Measurements from ENCODE around the gene ZNF451. TPM values are rescaled to one million over a fixed set of nuclear protein-coding genes. Genes with fewer than 3 reads are reported as not detected.

ZNF451 gene
- total and polyA plus RNA-seq, 2 donors (not counting 1 experiment from before 2014, with no cell fraction given) = 25.9 to 86.3 TPM

DNA sequence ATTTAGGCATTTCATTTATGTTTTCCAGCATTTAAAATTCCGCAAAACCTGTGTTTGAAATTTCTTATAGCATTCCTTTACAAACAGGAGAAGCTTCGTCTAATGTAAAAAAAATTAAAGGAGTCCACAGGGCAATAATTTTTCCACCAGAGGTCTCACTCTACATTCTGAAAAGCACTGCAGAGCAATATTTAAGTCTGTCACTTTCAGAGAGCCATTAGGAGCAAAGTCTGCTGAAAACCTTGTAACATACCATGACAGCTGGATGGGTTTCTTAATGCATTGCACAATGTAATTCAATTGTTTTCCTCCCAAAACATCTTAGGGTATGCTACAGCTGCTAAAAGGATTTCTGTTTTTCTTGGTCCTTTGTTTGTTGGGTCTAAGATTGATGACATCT lies 100.2 kb downstream of the ZNF451 start:
- Mint-ChIP-seq H3K27me3 (no peaks in the 10 kb centered on the region), H3K4me1 (no peaks in the 10 kb centered on the region), H3K27ac (no peak overlapping the region), H3K9me3 (ENCODE audit: insufficient read depth) (no peaks in the 10 kb centered on the region), H3K4me3 (no peak overlapping the region)
- Histone ChIP-seq H3K9ac (ENCODE audit: low read length) (no peak overlapping the region), H2AFZ (ENCODE audit: insufficient read depth, low read depth, low read length, poor library complexity, severe bottlenecking) (no peak overlapping the region), H3K79me2 (ENCODE audit: control insufficient read depth, insufficient read depth, low read length) (no peaks in the 10 kb centered on the region), H3K27ac (ENCODE audit: low read length in 2 of 2) (no peak overlapping the region), H4K20me1 (ENCODE audit: control insufficient read depth, insufficient read depth, low read length, poor library complexity, severe bottlenecking) (no peaks in the 10 kb centered on the region), H3K4me1 (ENCODE audit: control insufficient read depth in 2 of 2, insufficient read depth in 2 of 2, low read length in 2 of 2) (no peaks in the 10 kb centered on the region), H3K4me2 (replicated peaks; ENCODE audit: low read depth, low read length, poor library complexity, severe bottlenecking) (no peak overlapping the region), H3K27me3 (replicated peaks in 1 of 4; ENCODE audit: control extremely low read depth in 1 of 4, control insufficient read depth in 3 of 4, insufficient read depth in 4 of 4, low read length in 3 of 4) (no peaks in the 10 kb centered on the region), H3K36me3 (replicated peaks in 1 of 2; ENCODE audit: control extremely low read depth in 1 of 2, control insufficient read depth in 1 of 2, extremely low read depth in 1 of 2, insufficient read depth in 2 of 2, low read length in 1 of 2) (peaks cover 0 to 3% of the 10 kb centered on the region in 2 experiments), H3K4me3 (ENCODE audit: control extremely low read depth in 1 of 5, extremely low read depth in 1 of 5, insufficient read depth in 1 of 5, low read depth in 2 of 5, low read length in 4 of 5) (no peak overlapping the region), H3K9me3 (ENCODE audit: control extremely low read depth in 1 of 3, control insufficient read depth in 2 of 3, insufficient read depth in 1 of 3, low read length in 2 of 3) (no peaks in the 10 kb centered on the region)
- no peak for TF ChIP-seq EZH2 (IDR thresholded peaks at IDR 0.05; ENCODE audit: borderline replicate concordance, insufficient read depth, low read depth, low read length, poor library complexity, severe bottlenecking)
- TF ChIP-seq, protein P1, sequence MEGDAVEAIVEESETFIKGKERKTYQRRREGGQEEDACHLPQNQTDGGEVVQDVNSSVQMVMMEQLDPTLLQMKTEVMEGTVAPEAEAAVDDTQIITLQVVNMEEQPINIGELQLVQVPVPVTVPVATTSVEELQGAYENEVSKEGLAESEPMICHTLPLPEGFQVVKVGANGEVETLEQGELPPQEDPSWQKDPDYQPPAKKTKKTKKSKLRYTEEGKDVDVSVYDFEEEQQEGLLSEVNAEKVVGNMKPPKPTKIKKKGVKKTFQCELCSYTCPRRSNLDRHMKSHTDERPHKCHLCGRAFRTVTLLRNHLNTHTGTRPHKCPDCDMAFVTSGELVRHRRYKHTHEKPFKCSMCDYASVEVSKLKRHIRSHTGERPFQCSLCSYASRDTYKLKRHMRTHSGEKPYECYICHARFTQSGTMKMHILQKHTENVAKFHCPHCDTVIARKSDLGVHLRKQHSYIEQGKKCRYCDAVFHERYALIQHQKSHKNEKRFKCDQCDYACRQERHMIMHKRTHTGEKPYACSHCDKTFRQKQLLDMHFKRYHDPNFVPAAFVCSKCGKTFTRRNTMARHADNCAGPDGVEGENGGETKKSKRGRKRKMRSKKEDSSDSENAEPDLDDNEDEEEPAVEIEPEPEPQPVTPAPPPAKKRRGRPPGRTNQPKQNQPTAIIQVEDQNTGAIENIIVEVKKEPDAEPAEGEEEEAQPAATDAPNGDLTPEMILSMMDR (IDR thresholded peaks at IDR 0.05) = no peak
- POLR2A ChIA-PET = no interaction called here
- no CpG with 5 or more reads among the region's 2 CpGs for WGBS (ENCODE audit: insufficient coverage)
- CTCF ChIA-PET = interaction anchor here (1.5 kb wide), 1 partner anchor 126 kb away, joined by 5 read pairs; no protein-coding TSS in a partner anchor
- DNase-seq (no peak), ATAC-seq (ENCODE audit: low read depth) (no peak)
- intact Hi-C loops (cut with micrococcal nuclease) = no loop called here

- Histone ChIP-seq H3K27me3 (replicated peaks in 1 of 4; ENCODE audit: control extremely low read depth in 1 of 4, control insufficient read depth in 3 of 4, insufficient read depth in 4 of 4, low read length in 3 of 4) (no peaks in the 10 kb centered on the region), H3K79me2 (ENCODE audit: control insufficient read depth, insufficient read depth, low read length) (no peaks in the 10 kb centered on the region), H3K9ac (ENCODE audit: low read length) (no peak overlapping the region), H3K36me3 (replicated peaks in 1 of 2; ENCODE audit: control extremely low read depth in 1 of 2, control insufficient read depth in 1 of 2, extremely low read depth in 1 of 2, insufficient read depth in 2 of 2, low read length in 1 of 2) (peaks cover 0 to 3% of the 10 kb centered on the region in 2 experiments), H3K4me2 (replicated peaks; ENCODE audit: low read depth, low read length, poor library complexity, severe bottlenecking) (no peak overlapping the region), H3K9me3 (ENCODE audit: control extremely low read depth in 1 of 3, control insufficient read depth in 2 of 3, insufficient read depth in 1 of 3, low read length in 2 of 3) (no peaks in the 10 kb centered on the region), H3K4me3 (ENCODE audit: control extremely low read depth in 1 of 5, extremely low read depth in 1 of 5, insufficient read depth in 1 of 5, low read depth in 2 of 5, low read length in 4 of 5) (no peak overlapping the region), H3K4me1 (ENCODE audit: control insufficient read depth in 2 of 2, insufficient read depth in 2 of 2, low read length in 2 of 2) (no peaks in the 10 kb centered on the region), H4K20me1 (ENCODE audit: control insufficient read depth, insufficient read depth, low read length, poor library complexity, severe bottlenecking) (no peaks in the 10 kb centered on the region), H3K27ac (ENCODE audit: low read length in 2 of 2) (no peak overlapping the region), H2AFZ (ENCODE audit: insufficient read depth, low read depth, low read length, poor library complexity, severe bottlenecking) (no peak overlapping the region)
- H3K9me3 Mint-ChIP-seq (ENCODE audit: insufficient read depth) = no peaks in the 10 kb centered on the region
- intact Hi-C loops (cut with micrococcal nuclease) = no loop called here
- no peaks in the 10 kb centered on the region for H3K4me1 Mint-ChIP-seq
- TF ChIP-seq, protein P1 (IDR thresholded peaks at IDR 0.05) = no peak
- no peak for TF ChIP-seq EZH2 (IDR thresholded peaks at IDR 0.05; ENCODE audit: borderline replicate concordance, insufficient read depth, low read depth, low read length, poor library complexity, severe bottlenecking)
- H3K27ac Mint-ChIP-seq = no peak overlapping the region
- POLR2A ChIA-PET = no interaction called here
- H3K27me3 Mint-ChIP-seq = no peaks in the 10 kb centered on the region
- no peak for DNase-seq
- CTCF ChIA-PET = no interaction called here
- H3K4me3 Mint-ChIP-seq = no peak overlapping the region
- no peak for ATAC-seq (ENCODE audit: low read depth)
These were observed 103.2 kb downstream of the ZNF451 start for GRCh38 chr6:57193177-57193576.

Data from B cell (primary cell).